Islet of Langerhans (tissue), 1 donor: ENCODE measurements around the gene MEIKIN.
"Not testable (repeated sequence)": the region's sequence is repeated elsewhere in the genome, so short reads cannot be mapped to it uniquely, and the experiment has no call there.

ENCODE experiments used
- FAIRE-seq: peaks from one replicate; lab custom pipeline; 2011; peaks lifted over from hg19 to GRCh38; lab: Jason Lieb, UNC

The MEIKIN gene

GRCh38 chr5:131810510-131811249 is 134.8 kb downstream of the MEIKIN start:
- no peak for FAIRE-seq

GRCh38 chr5:131796793-131797693 is 148.4 kb downstream of the MEIKIN start, which contains the start of gene FNIP1:
Gene FNIP1 (minus strand): TSS chr5:131797017. CDS start chr5:131796921, 96 bp downstream.
- FAIRE-seq = no peak

GRCh38 chr5:131795879-131796792 is 149.3 kb downstream of the MEIKIN start:
- FAIRE-seq = no peak

GRCh38 chr5:131795228-131795627 is 150.2 kb downstream of the MEIKIN start:
- peak; percentile 21 for FAIRE-seq

- no peak for FAIRE-seq
These were observed 150.9 kb downstream of the MEIKIN start for GRCh38 chr5:131794586-131794985.

GRCh38 chr5:131792896-131793295 is 152.6 kb downstream of the MEIKIN start:
- FAIRE-seq = no peak

GRCh38 chr5:131791866-131792265 is 153.6 kb downstream of the MEIKIN start:
- no peak for FAIRE-seq

- FAIRE-seq = no peak
These were observed 154.9 kb downstream of the MEIKIN start for GRCh38 chr5:131790550-131790949.

- no peak for FAIRE-seq
These were observed 155.7 kb downstream of the MEIKIN start for GRCh38 chr5:131789765-131790164.

- no peak for FAIRE-seq
These were observed 157.7 kb downstream of the MEIKIN start for GRCh38 chr5:131787736-131788135.

GRCh38 chr5:131786900-131787692 is 158.4 kb downstream of the MEIKIN start:
- FAIRE-seq = no peak

GRCh38 chr5:131786036-131786435 is 159.4 kb downstream of the MEIKIN start:
- FAIRE-seq = no peak

- no peak for FAIRE-seq
These were observed 161.6 kb downstream of the MEIKIN start for GRCh38 chr5:131783874-131784273.

- no peak for FAIRE-seq
These were observed 162.1 kb downstream of the MEIKIN start for GRCh38 chr5:131783357-131783756.

- no peak for FAIRE-seq
These were observed 162.7 kb downstream of the MEIKIN start for GRCh38 chr5:131782717-131783116.

GRCh38 chr5:131778141-131778540 is 167.3 kb downstream of the MEIKIN start:
- not testable (repeated sequence) for FAIRE-seq

- no peak for FAIRE-seq
These were observed 169.0 kb downstream of the MEIKIN start for GRCh38 chr5:131776450-131776849.

- FAIRE-seq = peak; percentile 24
These were observed 170.7 kb downstream of the MEIKIN start for GRCh38 chr5:131774652-131775367.

- no peak for FAIRE-seq
These were observed 171.7 kb downstream of the MEIKIN start for GRCh38 chr5:131773805-131774204.

- FAIRE-seq = no peak
These were observed 173.8 kb downstream of the MEIKIN start for GRCh38 chr5:131771692-131772091.

- FAIRE-seq = no peak
These were observed 175.5 kb downstream of the MEIKIN start for GRCh38 chr5:131769961-131770360.
